K562 (cell line): Measurements from ENCODE around the gene BRME1. TPM values are rescaled to one million over a fixed set of nuclear protein-coding genes. Genes with fewer than 3 reads are reported as not detected.

Source experiments
- ATF3 ChIP-seq, 2 experiments: fragments of 450-650 bp in 1 of 2; sonication (generic) in 1 of 2; formaldehyde crosslinking in 1 of 2; IDR thresholded peaks in 1 of 2; conservative IDR thresholded peaks in 1 of 2; 2 replicates each; pipeline versions ENCODE4 v1.6.1 to v1.8.1; 2016 to 2023; ENCODE audit warnings: mild to moderate bottlenecking in 2 of 2, moderate library complexity in 2 of 2, inconsistent platforms in 1 of 2, missing genetic modification reagents in 1 of 2
- BHLHE40 ChIP-seq: IDR thresholded peaks from 2 replicates; pipeline ENCODE4 v1.6.1; 2011; ENCODE audit warnings: low read length, improper control_type of control experiment
- HEY1 ChIP-seq: fragments of 250-450 bp; sonication (Bioruptor Pico); IDR thresholded peaks from 2 replicates; pipeline ENCODE4 v1.5.0; 2020; ENCODE audit warnings: mild to moderate bottlenecking, moderate library complexity, borderline replicate concordance
- MTA3 ChIP-seq: fragments of 450-650 bp; formaldehyde crosslinking; IDR thresholded peaks from 2 replicates; pipeline ENCODE4 v1.6.1; 2017; ENCODE audit warnings: mild to moderate bottlenecking, borderline replicate concordance
- NONO ChIP-seq, 2 experiments: fragments of 200-400 bp in 1 of 2; fragments of 450-650 bp in 1 of 2; formaldehyde crosslinking in 1 of 2; IDR thresholded peaks; 2 replicates each; pipeline ENCODE4 v1.6.1; 2017; ENCODE audit warnings: low read depth in 2 of 2, mild to moderate bottlenecking in 2 of 2, moderate library complexity in 2 of 2, low read length in 1 of 2
- PRPF4 ChIP-seq: fragments of 200-400 bp; formaldehyde crosslinking; IDR thresholded peaks from one replicate; pipeline ENCODE4 v1.6.1; 2017; ENCODE audit warnings: low read length, low read depth, mild to moderate bottlenecking; ENCODE audit not compliant: insufficient read depth, poor library complexity, severe bottlenecking
- SAFB ChIP-seq: fragments of 200-400 bp; formaldehyde crosslinking; IDR thresholded peaks from 2 replicates; pipeline ENCODE4 v1.6.1; 2017; ENCODE audit warnings: low read depth, low read length, borderline replicate concordance
- USF1 ChIP-seq: sonication (generic); formaldehyde crosslinking; IDR thresholded peaks from 2 replicates; pipeline ENCODE4 v1.9.0; 2022; ENCODE audit warnings: mild to moderate bottlenecking, missing genetic modification reagents
- ZBTB17 ChIP-seq: fragments of 450-650 bp; formaldehyde crosslinking; IDR thresholded peaks from 2 replicates; pipeline ENCODE4 v1.4.0; 2020; ENCODE audit warnings: mild to moderate bottlenecking
- ZC3H4 ChIP-seq: sonication (generic); formaldehyde crosslinking; IDR thresholded peaks from 2 replicates; pipeline ENCODE4 v1.9.0; 2021; ENCODE audit warnings: missing genetic modification reagents, borderline replicate concordance
- ZNF280A ChIP-seq: fragments of 450-650 bp; IDR thresholded peaks from 2 replicates; pipeline ENCODE4 v1.6.1; 2018; ENCODE audit warnings: mild to moderate bottlenecking, low read depth; ENCODE audit not compliant: partially characterized antibody
- ZNF639 ChIP-seq, 2 experiments: fragments of 200-800 bp in 1 of 2; sonication (Bioruptor generic) in 1 of 2; sonication (generic) in 1 of 2; formaldehyde crosslinking in 1 of 2; IDR thresholded peaks in 1 of 2; conservative IDR thresholded peaks in 1 of 2; 2 replicates each; pipeline versions ENCODE4 v1.5.0 to v1.6.1; 2016 to 2020; ENCODE audit warnings: missing compliant biosample characterization in 1 of 2, missing genetic modification characterization in 1 of 2, missing genetic modification reagents in 1 of 2
- ZNF740 ChIP-seq, 3 experiments: fragments of 200-800 bp in 1 of 3; sonication (Bioruptor generic) in 1 of 3; sonication (generic) in 1 of 3; formaldehyde crosslinking in 1 of 3; IDR thresholded peaks; 2 replicates each; pipeline versions ENCODE4 v1.6.1 to v1.8.0; 2016 to 2022; ENCODE audit warnings: mild to moderate bottlenecking in 2 of 3, missing compliant biosample characterization in 2 of 3, missing genetic modification characterization in 2 of 3, missing genetic modification reagents in 1 of 3
- polyA plus RNA-seq, 8 experiments: library from polyadenylated mRNA; depleted of rRNA in 4 of 8; stranded (reverse) in 5 of 8; unstranded in 3 of 8; fragments of >200 nt; fragmentation: Nextera tagmentation in 2 of 8; fragmentation: Illumina TruSeq in 1 of 8; extraction: Ambion mirVana in 2 of 8; extraction: Trizol in 1 of 8; gene quantifications; 2 replicates each; pipeline versions ENCODE4 v1.2.1 to v1.2.3, GENCODE V29; 2011 to 2014; ENCODE audit warnings: inconsistent platforms in 1 of 8, missing spikeins in 1 of 8
- total RNA-seq, 7 experiments: library from RNA; depleted of rRNA in 6 of 7; stranded (reverse); fragments of >200 nt in 6 of 7; fragmentation: Illumina TruSeq in 2 of 7; extraction: Trizol in 2 of 7; gene quantifications; 2 replicates each; pipeline versions ENCODE4 v1.2.1 to v1.2.3, GENCODE V29; 2011 to 2021; ENCODE audit warnings: low replicate concordance in 1 of 7

The BRME1 gene
- total and polyA plus RNA-seq, 9 of the 15 experiments (the other 6 are each of a cell fraction or from before 2014, with no cell fraction given) = 0.75 to 6.1 (median 3.6) TPM

GRCh38 chr19:13842291-13843103, 63.4 kb downstream of the BRME1 start (continued):
- peak in 1 of 2 experiments; percentile 54; a peak in 1 of 4 replicates for TF ChIP-seq ZNF639 (CRISPR knock-in tag; conservative IDR thresholded peaks at IDR 0.05 in 1 of 2, IDR thresholded peaks at IDR 0.05 in 1 of 2)
- TF ChIP-seq ATF3 (IDR thresholded peaks at IDR 0.05) = no peak
- TF ChIP-seq ATF3 (CRISPR knock-in tag; conservative IDR thresholded peaks at IDR 0.05) = 0 out of 2 replicates have a peak, but pooled peaks have one; percentile 41
- TF ChIP-seq ZBTB17 (CRISPR knock-in tag) = 0 out of 2 replicates have a peak, but pooled peaks have one; percentile 35
- peak; percentile 28; the same call in 1 of the 2 replicates for TF ChIP-seq USF1
- peak; percentile 17; the same call in 1 of the 2 replicates for TF ChIP-seq BHLHE40
- peak; percentile 77 to 98 for TF ChIP-seq NONO (IDR thresholded peaks at IDR 0.05; ENCODE audit: low read depth in 2 of 2, low read length in 1 of 2)
- TF ChIP-seq PRPF4 = peak; percentile 82
- peak; percentile 55; the same call in 1 of the 2 replicates for TF ChIP-seq SAFB
- no peak for TF ChIP-seq HEY1 (CRISPR knock-in tag)
- peak; percentile 55; the same call in 1 of the 2 replicates for TF ChIP-seq MTA3
- peak; percentile 91; the same call in 1 of the 2 replicates for TF ChIP-seq ZC3H4 (CRISPR knock-in tag)
- TF ChIP-seq ZNF740 (CRISPR knock-in tag; IDR thresholded peaks at IDR 0.05) = peak; percentile 62
- TF ChIP-seq ZNF740 (tag; IDR thresholded peaks at IDR 0.05) = peak in 1 of 2 experiments; percentile 16; a peak in 1 of 4 replicates
- TF ChIP-seq ZNF280A = no peak
